Mesothelial cell of epicardium (in vitro differentiated cells): ENCODE results near the gene TOMM70. TPM values are rescaled to one million over a fixed set of nuclear protein-coding genes. Genes with fewer than 3 reads are reported as not detected.
"Not testable (repeated sequence)": the region's sequence is repeated elsewhere in the genome, so short reads cannot be mapped to it uniquely, and the experiment has no call there.

ENCODE experiments used
- DNase-seq, 2 experiments: peaks; one replicate each; pipeline ENCODE4 v3.0.0; 2021; ENCODE audit warnings: low spot score in 2 of 2; ENCODE audit not compliant: unreplicated experiment in 2 of 2
- H3K27ac Mint-ChIP-seq: 2 replicates; pipeline ENCODE4 v1.8.0; 2021; ENCODE audit warnings: mixed read lengths
- H3K27me3 Mint-ChIP-seq: 2 replicates; pipeline ENCODE4 v1.8.0; 2021; ENCODE audit warnings: low read depth, mixed read lengths
- H3K36me3 Mint-ChIP-seq: 2 replicates; pipeline ENCODE4 v1.8.0; 2021; ENCODE audit warnings: mixed read lengths
- H3K4me1 Mint-ChIP-seq: 2 replicates; pipeline ENCODE4 v1.8.0; 2021; ENCODE audit warnings: mixed read lengths
- H3K4me3 Mint-ChIP-seq: 2 replicates; pipeline ENCODE4 v1.8.0; 2021; ENCODE audit warnings: mild to moderate bottlenecking, moderate library complexity, mixed read lengths
- H3K9me3 Mint-ChIP-seq: 2 replicates; pipeline ENCODE4 v1.8.0; 2021; ENCODE audit warnings: mixed read lengths
- CTCF ChIP-seq: fragments of 200-600 bp; sonication (generic); IDR thresholded peaks from one replicate; pipeline ENCODE4 v1.5.0; 2021; ENCODE audit warnings: antibody characterized with exemption; ENCODE audit not compliant: unreplicated experiment
- total RNA-seq: library from RNA; stranded (reverse); gene quantifications from 3 replicates; pipeline ENCODE4 v1.2.1, GENCODE V29; 2021

TOMM70 gene
- total RNA-seq, 1 donor from 2014 or later = 37.3 TPM

GRCh38 chr3:100360757-100361496, 40.0 kb downstream of the TOMM70 start:
- H3K9me3 Mint-ChIP-seq = peaks cover 5% of the 10 kb centered on the region
- H3K27me3 Mint-ChIP-seq = no peaks in the 10 kb centered on the region
- peaks cover 44% of the 10 kb centered on the region for H3K36me3 Mint-ChIP-seq
- no peaks in the 10 kb centered on the region for H3K4me1 Mint-ChIP-seq
- TF ChIP-seq CTCF = no peak
- DNase-seq = no peak
- no peak overlapping the region for H3K4me3 Mint-ChIP-seq
- no peak overlapping the region for H3K27ac Mint-ChIP-seq

- no peak for DNase-seq
- H3K4me3 Mint-ChIP-seq = no peak overlapping the region
- H3K9me3 Mint-ChIP-seq = peaks cover 5% of the 10 kb centered on the region
- no peak overlapping the region for H3K27ac Mint-ChIP-seq
- no peak for TF ChIP-seq CTCF
- H3K27me3 Mint-ChIP-seq = no peaks in the 10 kb centered on the region
- peaks cover 1% of the 10 kb centered on the region for H3K4me1 Mint-ChIP-seq
- H3K36me3 Mint-ChIP-seq = peaks cover 46% of the 10 kb centered on the region
These were observed 41.9 kb downstream of the TOMM70 start for GRCh38 chr3:100359035-100359434.

- H3K27me3 Mint-ChIP-seq = no peaks in the 10 kb centered on the region
- no peak overlapping the region for H3K27ac Mint-ChIP-seq
- H3K36me3 Mint-ChIP-seq = peaks cover 41% of the 10 kb centered on the region
- DNase-seq = no peak
- TF ChIP-seq CTCF = no peak
- peaks cover 5% of the 10 kb centered on the region for H3K9me3 Mint-ChIP-seq
- H3K4me3 Mint-ChIP-seq = no peak overlapping the region
- H3K4me1 Mint-ChIP-seq = peaks cover 1% of the 10 kb centered on the region
These were observed 42.5 kb downstream of the TOMM70 start for GRCh38 chr3:100358413-100358812.

- H3K27ac Mint-ChIP-seq = peak overlapping the region; percentile 65
- no peak for DNase-seq
- peaks cover 1% of the 10 kb centered on the region for H3K4me1 Mint-ChIP-seq
- H3K36me3 Mint-ChIP-seq = peaks cover 46% of the 10 kb centered on the region
- no peak overlapping the region for H3K4me3 Mint-ChIP-seq
- no peak for TF ChIP-seq CTCF
- H3K9me3 Mint-ChIP-seq = no peaks in the 10 kb centered on the region
- no peaks in the 10 kb centered on the region for H3K27me3 Mint-ChIP-seq
These were observed 46.0 kb downstream of the TOMM70 start for GRCh38 chr3:100354850-100355249.

GRCh38 chr3:100352296-100353231, 48.3 kb downstream of the TOMM70 start:
- Mint-ChIP-seq H3K36me3 (peaks cover 49% of the 10 kb centered on the region), H3K27ac (peak overlapping the region; percentile 13), H3K4me1 (peaks cover 1% of the 10 kb centered on the region), H3K27me3 (no peaks in the 10 kb centered on the region), H3K4me3 (no peak overlapping the region), H3K9me3 (no peaks in the 10 kb centered on the region)
- no peak for DNase-seq
- no peak for TF ChIP-seq CTCF

GRCh38 chr3:100351770-100352169, 49.1 kb downstream of the TOMM70 start:
- H3K4me3 Mint-ChIP-seq, H3K9me3 Mint-ChIP-seq, H3K4me1 Mint-ChIP-seq, H3K27ac Mint-ChIP-seq, DNase-seq, H3K27me3 Mint-ChIP-seq: not testable (repeated sequence)
- peaks cover 53% of the 10 kb centered on the region for H3K36me3 Mint-ChIP-seq
